MM.1S (cell line): ENCODE data around the gene HSD3B2.

Experiments used
- DNase-seq: peaks from one replicate; pipeline ENCODE4 v3.0.0-alpha.2; 2015
- H2AFZ ChIP-seq: fragments of 300-600 bp; sonication (generic); 2 replicates; pipeline ENCODE4 v1.6.0; 2016; ENCODE audit warnings: antibody characterized with exemption, low read length
- H3F3A ChIP-seq: fragments of 300-600 bp; sonication (generic); 2 replicates; pipeline ENCODE4 v1.6.1; 2016; ENCODE audit warnings: mild to moderate bottlenecking, antibody characterized with exemption, low read length, moderate library complexity, mixed read lengths; ENCODE audit not compliant: insufficient read depth
- H3K27ac ChIP-seq: fragments of 300-600 bp; sonication (generic); 2 replicates; pipeline ENCODE4 v1.5.1; 2016; ENCODE audit warnings: mild to moderate bottlenecking, low read length
- H3K27me3 ChIP-seq: fragments of 300-600 bp; sonication (generic); replicated peaks from 2 replicates; pipeline ENCODE4 v1.6.0; 2016; ENCODE audit warnings: low read length; ENCODE audit not compliant: insufficient read depth
- H3K36me3 ChIP-seq: fragments of 300-600 bp; sonication (generic); replicated peaks from 2 replicates; pipeline ENCODE4 v1.6.1; 2016; ENCODE audit warnings: mild to moderate bottlenecking, low read length, mixed read lengths; ENCODE audit not compliant: insufficient read depth
- H3K4me1 ChIP-seq: fragments of 300-600 bp; sonication (generic); 2 replicates; pipeline ENCODE4 v1.6.1; 2016; ENCODE audit warnings: low read length, mixed read lengths
- H3K4me2 ChIP-seq: fragments of 300-600 bp; sonication (generic); 2 replicates; pipeline ENCODE4 v1.6.0; 2016; ENCODE audit warnings: low read depth, low read length
- H3K4me3 ChIP-seq: fragments of 300-600 bp; sonication (generic); 2 replicates; pipeline ENCODE4 v1.5.1; 2016; ENCODE audit warnings: low read length, mixed read lengths
- H3K79me2 ChIP-seq: fragments of 300-600 bp; sonication (generic); 2 replicates; pipeline ENCODE4 v1.6.1; 2016; ENCODE audit warnings: mixed run types, low read length, mixed read lengths
- H3K9ac ChIP-seq: fragments of 300-600 bp; sonication (generic); 2 replicates; pipeline ENCODE4 v1.6.1; 2016; ENCODE audit warnings: low read length, mixed read lengths
- H3K9me2 ChIP-seq: fragments of 300-600 bp; sonication (generic); replicated peaks from 2 replicates; pipeline ENCODE4 v1.6.1; 2016; ENCODE audit warnings: mild to moderate bottlenecking, low read length, mixed read lengths; ENCODE audit not compliant: insufficient read depth
- H3K9me3 ChIP-seq: fragments of 300-600 bp; sonication (generic); replicated peaks from 2 replicates; pipeline ENCODE4 v1.6.1; 2016; ENCODE audit warnings: mild to moderate bottlenecking, low read length, mixed read lengths; ENCODE audit not compliant: insufficient read depth
- H4K20me1 ChIP-seq: fragments of 300-600 bp; sonication (generic); 2 replicates; pipeline ENCODE4 v1.6.1; 2016; ENCODE audit warnings: mild to moderate bottlenecking, low read length, moderate library complexity, mixed read lengths; ENCODE audit not compliant: insufficient read depth
- EZH2 ChIP-seq: fragments of 300-600 bp; sonication (generic); optimal IDR thresholded peaks from 2 replicates; pipeline ENCODE3; 2017; ENCODE audit warnings: low read depth, mild to moderate bottlenecking, antibody characterized with exemption, low read length, mixed read lengths
- EZH2phosphoT487 ChIP-seq: fragments of 300-600 bp; sonication (generic); IDR thresholded peaks from 2 replicates; pipeline ENCODE4 v1.6.1; 2018; ENCODE audit warnings: antibody characterized with exemption, low read length
- TF ChIP-seq, protein P1 (sequence below): fragments of 300-600 bp; sonication (generic); IDR thresholded peaks from 2 replicates; pipeline ENCODE4 v1.5.1; 2016; ENCODE audit warnings: antibody characterized with exemption, low read length, mixed read lengths

The HSD3B2 gene

DNA sequence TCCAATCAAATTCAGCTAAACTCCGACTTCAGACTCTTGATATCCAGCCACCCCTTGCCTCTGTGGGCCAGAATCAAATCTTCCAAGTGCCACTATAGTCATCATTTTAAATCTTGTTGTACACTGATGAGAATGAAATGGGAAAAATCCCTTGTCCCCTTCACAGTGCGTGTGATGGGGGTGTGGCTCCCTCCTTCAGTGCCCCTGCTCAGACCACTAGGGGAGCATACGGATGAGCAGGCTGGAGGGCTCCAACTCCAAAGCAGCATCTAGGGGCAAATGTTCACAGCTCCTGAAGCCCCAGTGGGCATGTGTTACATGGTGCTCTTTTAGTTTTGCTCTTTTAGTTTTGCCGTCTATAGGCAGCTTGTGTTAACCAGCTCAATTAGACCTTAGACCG lies 56.6 kb downstream of the HSD3B2 start:
- H3K4me3 ChIP-seq = no peak overlapping the region
- H3K9me2 ChIP-seq = no peaks in the 10 kb centered on the region
- H3K27me3 ChIP-seq = no peaks in the 10 kb centered on the region
- H3K9me3 ChIP-seq = no peaks in the 10 kb centered on the region
- H3F3A ChIP-seq = no peaks in the 10 kb centered on the region
- no peak overlapping the region for H2AFZ ChIP-seq
- H3K4me2 ChIP-seq = no peak overlapping the region
- TF ChIP-seq, protein P1, sequence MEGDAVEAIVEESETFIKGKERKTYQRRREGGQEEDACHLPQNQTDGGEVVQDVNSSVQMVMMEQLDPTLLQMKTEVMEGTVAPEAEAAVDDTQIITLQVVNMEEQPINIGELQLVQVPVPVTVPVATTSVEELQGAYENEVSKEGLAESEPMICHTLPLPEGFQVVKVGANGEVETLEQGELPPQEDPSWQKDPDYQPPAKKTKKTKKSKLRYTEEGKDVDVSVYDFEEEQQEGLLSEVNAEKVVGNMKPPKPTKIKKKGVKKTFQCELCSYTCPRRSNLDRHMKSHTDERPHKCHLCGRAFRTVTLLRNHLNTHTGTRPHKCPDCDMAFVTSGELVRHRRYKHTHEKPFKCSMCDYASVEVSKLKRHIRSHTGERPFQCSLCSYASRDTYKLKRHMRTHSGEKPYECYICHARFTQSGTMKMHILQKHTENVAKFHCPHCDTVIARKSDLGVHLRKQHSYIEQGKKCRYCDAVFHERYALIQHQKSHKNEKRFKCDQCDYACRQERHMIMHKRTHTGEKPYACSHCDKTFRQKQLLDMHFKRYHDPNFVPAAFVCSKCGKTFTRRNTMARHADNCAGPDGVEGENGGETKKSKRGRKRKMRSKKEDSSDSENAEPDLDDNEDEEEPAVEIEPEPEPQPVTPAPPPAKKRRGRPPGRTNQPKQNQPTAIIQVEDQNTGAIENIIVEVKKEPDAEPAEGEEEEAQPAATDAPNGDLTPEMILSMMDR = no peak
- TF ChIP-seq EZH2 (no peak), EZH2phosphoT487 (no peak)
- H3K36me3 ChIP-seq = no peaks in the 10 kb centered on the region
- no peaks in the 10 kb centered on the region for H4K20me1 ChIP-seq
- no peak overlapping the region for H3K27ac ChIP-seq
- no peaks in the 10 kb centered on the region for H3K79me2 ChIP-seq
- H3K9ac ChIP-seq = no peak overlapping the region
- DNase-seq = no peak
- H3K4me1 ChIP-seq = no peaks in the 10 kb centered on the region

DNA sequence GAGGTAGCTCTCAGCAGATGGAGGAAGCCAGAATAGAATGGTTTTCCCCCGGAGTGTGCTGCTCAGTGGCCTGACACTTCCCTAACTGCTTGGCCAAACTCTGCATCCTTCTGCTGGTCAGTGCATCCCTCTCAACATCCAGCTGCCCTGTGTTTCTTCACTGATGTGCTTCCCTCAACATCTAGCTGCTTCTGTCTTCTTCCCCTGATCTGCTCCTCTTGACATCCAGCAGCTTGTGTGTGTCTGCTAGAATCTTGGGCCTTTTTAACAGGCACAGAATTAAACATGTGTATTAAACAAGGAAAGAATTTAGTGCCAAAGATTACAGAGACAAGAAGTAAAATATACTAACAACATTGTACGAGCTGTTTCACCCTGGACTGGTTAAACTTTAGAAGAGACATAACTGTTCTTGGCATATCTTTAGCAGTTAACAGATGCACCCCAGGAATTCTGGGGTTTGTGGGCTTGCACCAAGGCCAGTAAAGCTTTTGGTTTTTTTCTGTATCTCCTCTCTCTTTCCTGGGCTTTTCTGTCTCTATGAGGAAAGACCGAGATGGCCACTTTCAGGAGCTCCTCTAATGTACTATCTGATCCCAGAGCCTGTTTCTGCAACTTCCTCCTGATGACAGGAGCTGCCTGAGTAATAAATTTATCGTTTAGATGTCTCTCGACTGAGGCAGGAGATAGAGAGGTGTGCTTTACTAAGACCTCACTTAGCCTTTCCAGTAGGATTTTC lies 57.3 kb downstream of the HSD3B2 start:
- Histone ChIP-seq H3K36me3 (no peaks in the 10 kb centered on the region), H3K9ac (no peak overlapping the region), H3K27me3 (no peaks in the 10 kb centered on the region), H3K4me2 (no peak overlapping the region), H3K4me3 (no peak overlapping the region), H3K9me2 (no peaks in the 10 kb centered on the region), H3K27ac (no peak overlapping the region), H4K20me1 (no peaks in the 10 kb centered on the region), H3F3A (no peaks in the 10 kb centered on the region), H3K79me2 (no peaks in the 10 kb centered on the region), H3K9me3 (no peaks in the 10 kb centered on the region), H3K4me1 (no peaks in the 10 kb centered on the region), H2AFZ (no peak overlapping the region)
- no peak for TF ChIP-seq EZH2phosphoT487
- TF ChIP-seq, protein P1 = no peak
- TF ChIP-seq EZH2 = no peak
- DNase-seq = no peak
